GM19452 (cell line): Measurements from ENCODE around the gene CDC42EP5.

Experiments
- ATAC-seq: cut with Tn5 transposase; IDR thresholded peaks from one replicate; pipeline ENCODE4 v1.9.1; 2021; ENCODE audit not compliant: unreplicated experiment

The CDC42EP5 gene

GRCh38 chr19:54462655-54463530, 10.2 kb downstream of the CDC42EP5 start:
- peak; percentile 21 for ATAC-seq

DNA sequence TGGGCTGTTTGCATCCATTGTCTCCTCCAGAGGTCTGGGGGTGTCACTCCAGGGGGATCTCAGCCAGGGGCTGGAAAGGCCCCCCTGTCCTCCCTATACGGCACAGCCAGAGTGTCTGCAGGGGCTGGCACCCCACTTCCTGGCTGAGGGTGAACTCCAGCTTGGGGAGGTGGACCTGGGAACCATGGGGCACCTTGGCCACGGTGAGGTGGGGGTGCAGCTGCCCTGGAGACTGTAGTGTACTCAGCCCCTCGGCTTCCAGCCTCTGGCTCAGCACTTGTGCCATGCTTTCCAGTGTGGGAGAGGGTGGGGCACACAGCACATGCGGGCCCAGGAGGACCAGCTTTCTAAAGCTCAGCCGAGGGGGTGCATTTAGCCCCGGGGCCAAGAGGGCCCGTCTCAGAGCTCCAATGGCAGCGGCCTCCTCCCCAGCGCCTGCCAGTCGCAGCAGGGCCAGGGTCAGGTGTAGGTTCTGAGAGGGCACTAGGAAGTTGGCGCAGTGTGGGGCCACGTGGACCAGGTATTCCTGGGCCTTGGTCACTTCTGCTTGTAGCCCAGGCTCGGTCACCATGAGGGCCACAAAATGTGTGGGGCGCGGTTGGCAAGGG, 10.9 kb downstream of the CDC42EP5 start:
- ATAC-seq, result no peak

GRCh38 chr19:54461613-54462012, 11.5 kb downstream of the CDC42EP5 start:
- ATAC-seq, result no peak

GRCh38 chr19:54461210-54461609, 11.9 kb downstream of the CDC42EP5 start:
- no peak for ATAC-seq

GRCh38 chr19:54460230-54461005, 12.7 kb downstream of the CDC42EP5 start:
- no peak for ATAC-seq

DNA sequence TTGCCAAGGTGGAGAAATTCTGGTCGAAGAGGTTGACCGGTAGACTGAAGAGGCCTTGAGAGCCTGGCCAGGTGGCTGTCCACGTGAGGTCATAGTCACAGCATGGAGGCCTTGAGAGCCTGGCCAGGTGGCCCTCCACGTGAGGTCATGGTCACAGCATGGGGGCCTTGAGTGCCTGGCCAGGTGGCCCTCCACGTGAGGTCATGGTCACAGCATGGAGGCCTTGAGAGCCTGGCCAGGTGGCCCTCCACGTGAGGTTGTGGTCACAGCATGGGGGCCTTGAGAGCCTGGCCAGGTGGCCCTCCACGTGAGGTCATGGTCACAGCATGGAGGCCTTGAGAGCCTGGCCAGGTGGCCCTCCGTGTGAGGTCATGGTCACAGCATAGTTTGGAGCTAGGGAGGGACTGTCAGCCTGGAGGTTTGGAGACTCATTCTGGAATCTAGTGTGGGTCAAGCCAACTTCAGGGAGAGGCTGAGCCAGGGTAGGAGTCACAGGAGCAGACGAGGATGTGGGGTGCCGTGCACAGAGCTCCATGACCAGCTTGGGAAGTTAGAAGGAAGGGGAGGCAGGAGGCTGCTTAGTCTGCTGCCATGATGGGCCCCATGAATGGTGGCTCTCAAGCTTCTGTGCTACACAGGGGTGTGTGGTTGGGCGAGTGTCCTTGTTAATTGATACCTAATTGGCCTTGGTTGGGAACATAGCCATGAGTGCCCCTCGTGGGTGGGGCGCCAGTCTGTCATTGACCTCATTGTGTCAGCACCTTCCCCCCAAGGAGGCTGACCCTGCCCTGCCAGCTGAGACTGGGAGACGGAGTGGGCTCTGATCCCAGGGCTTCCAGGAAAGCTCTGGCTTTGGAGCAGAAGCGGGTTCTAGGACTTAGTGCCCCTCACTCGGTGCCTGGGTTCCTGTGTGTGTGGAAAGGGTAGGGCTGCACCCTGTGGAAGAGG, 13.5 kb downstream of the CDC42EP5 start:
- ATAC-seq, result no peak

- ATAC-seq, result no peak
Observed at GRCh38 chr19:54458648-54459281, 14.3 kb downstream of the CDC42EP5 start.

DNA sequence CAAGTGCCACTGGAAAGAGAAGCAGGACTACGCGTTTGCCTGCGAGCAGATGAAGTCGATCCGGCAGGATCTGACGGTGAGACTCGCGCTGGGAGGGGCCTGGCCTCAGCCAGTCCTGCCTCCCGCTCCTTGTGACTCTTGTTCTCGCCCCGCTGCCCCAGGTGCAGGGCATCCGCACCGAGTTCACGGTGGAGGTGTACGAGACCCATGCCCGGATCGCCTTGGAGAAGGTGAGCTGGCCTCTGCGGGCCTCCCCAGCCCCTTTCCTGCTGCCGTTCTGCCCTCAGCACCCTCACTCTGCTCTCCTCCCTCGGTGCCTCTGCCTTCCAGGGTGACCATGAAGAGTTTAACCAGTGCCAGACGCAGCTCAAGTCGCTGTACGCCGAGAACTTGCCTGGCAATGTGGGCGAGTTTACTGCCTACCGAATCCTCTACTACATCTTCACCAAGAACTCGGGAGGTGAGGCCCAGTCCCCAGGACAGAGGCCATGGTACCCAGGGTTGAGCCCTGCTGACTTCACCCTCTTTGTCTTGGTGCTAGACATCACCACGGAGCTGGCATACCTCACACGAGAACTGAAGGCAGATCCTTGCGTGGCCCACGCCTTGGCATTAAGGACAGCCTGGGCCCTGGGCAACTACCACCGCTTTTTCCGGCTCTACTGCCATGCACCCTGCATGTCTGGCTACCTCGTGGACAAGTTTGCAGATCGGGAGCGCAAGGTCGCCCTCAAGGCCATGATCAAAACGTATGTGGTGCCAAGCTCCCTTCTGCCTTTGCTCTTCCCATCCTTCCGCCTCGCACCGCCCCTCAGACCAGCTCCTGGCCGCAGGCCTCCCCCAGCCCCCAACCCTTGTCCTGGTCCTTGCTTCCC, 15.1 kb downstream of the CDC42EP5 start:
- ATAC-seq, result no peak

DNA sequence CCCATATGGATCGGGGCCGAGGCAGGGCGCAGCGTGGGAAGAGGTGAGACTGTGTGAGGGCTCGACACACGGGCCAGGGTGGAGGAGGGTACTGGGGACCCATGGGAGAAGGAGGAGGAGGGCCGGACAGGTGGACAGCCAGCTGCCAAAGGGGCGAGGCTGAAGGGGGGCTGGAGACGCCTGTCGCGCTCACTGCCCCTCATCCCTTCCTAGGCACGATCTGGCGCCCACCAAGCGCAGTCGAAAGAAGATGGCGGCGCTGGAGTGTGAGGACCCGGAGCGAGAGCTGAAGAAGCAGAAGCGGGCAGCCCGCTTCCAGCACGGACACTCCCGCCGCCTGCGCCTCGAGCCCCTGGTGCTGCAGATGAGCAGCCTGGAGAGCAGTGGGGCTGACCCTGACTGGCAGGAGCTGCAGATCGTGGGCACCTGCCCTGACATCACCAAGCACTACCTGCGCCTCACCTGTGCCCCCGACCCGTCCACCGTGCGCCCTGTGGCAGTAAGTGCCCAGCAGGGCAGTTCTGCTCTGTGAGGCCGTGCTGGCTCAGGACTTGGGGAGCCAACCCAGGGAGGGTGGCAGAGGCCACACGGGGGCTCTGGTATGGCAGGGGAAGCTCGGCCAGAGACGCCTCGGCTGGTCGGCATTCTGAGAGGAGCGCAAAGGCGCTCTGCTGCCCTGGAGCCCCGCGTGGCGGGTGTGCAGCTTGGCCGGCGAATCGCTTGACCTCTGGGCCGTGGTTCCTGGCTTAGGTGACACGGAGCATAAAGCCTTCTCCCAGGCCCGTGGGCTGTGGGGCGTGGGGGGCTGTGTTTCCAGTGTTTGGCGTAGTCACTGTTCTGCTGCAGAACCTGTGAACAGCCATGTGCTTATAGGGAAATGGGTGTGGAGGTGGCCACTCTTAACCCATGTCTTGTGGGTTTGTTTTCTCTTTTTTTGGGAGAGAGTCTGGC, 16.4 kb downstream of the CDC42EP5 start:
- ATAC-seq, result no peak

DNA sequence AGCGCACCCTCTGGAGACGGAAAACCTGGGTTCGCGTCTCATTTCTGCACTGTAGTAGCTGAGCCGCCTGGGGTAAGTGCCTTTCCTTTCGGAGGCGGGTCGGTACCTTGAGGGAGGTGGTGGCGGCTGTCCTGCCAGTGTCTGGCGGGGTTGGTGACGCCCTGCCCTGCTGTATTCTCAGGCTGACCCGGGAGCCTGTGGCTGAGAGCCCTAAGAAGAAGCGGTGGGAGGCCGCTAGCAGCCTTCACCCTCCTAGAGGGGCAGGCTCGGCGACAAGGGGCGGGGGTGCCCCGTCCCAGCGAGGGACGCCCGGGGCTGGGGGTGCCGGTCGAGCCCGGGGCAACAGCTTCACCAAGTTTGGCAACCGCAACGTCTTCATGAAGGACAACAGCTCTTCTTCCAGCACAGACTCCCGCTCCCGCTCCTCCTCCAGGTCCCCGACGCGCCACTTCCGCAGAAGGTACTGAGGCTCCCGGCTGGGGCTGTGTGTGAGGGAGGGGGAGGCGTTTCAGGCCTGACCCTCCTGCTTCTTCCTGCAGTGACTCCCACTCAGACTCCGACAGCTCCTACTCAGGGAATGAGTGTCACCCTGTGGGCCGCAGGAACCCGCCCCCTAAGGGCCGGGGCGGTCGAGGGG, 17.2 kb downstream of the CDC42EP5 start:
- ATAC-seq, result no peak

- no peak for ATAC-seq
Observed at GRCh38 chr19:54454781-54455675, 18.1 kb downstream of the CDC42EP5 start.

DNA sequence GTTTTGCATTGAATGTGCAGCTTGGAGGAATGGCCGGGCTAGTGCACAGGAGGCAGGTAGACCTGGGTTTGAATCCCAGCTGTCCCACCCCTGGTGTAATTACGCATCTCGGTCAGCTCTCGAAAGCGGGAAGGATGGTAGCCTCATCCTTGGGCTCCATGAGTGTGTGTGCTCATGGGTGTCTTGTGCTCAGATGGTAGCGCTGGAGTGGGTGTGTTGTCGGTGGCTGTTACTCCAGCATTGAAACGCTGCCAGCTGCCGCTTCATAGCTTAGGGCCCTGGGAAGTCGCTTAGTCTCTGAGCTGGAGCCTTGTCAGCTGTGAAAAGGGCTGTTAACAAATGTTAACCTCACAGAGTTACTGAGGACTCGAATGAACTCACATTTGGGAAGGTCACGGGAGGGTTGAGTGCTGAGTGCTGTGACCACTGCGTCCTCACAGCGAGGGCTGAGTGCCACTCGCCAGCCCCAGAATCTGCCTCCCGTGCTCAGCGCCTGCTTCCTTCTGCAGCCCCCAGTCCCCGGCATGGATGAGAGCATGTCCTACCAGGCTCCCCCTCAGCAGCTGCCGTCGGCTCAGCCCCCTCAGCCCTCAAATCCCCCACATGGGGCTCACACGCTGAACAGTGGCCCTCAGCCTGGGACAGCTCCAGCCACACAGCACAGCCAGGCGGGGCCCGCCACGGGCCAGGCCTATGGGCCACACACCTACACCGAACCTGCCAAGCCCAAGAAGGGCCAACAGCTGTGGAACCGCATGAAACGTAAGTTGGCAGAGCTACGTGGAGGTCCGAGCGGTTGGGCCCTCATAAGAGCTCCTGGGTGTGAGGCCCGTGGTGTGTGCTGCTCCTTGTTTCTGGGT, 18.9 kb downstream of the CDC42EP5 start:
- ATAC-seq, result no peak

DNA sequence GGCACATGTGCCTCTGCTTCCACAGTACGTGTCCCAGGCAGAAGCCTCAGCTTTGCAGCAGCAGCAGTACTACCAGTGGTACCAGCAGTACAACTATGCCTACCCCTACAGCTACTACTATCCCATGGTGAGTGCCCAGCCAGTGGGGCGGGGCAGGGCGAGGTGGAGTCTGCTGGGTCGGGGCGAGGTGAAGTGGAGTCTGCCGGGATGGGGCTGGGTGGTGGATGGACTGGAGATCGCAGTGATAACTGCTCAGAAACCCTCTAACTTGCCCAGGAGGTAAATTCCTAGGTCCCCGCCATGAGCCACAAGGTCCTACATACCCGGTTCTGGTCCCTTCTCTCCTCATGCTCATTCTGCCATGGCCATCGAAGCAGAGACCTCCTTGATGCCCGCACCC, 20.5 kb downstream of the CDC42EP5 start:
- ATAC-seq, result no peak

DNA sequence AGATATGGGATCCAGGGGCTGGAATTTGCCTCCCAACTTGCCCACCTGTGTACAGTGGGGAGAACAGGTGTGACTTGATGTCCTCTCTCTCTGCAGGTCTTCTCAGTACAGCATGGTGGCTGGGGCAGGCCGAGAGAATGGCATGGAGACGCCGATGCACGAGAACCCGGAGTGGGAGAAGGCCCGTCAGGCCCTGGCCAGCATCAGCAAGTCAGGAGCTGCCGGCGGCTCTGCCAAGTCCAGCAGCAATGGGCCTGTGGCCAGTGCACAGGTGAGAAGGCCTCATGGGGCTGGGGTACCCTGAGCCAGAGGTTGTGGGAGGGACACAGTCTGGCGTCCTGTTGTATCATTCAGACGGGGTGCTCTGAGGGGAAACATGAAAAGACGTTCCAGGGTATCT, 21.1 kb downstream of the CDC42EP5 start:
- ATAC-seq, result no peak

DNA sequence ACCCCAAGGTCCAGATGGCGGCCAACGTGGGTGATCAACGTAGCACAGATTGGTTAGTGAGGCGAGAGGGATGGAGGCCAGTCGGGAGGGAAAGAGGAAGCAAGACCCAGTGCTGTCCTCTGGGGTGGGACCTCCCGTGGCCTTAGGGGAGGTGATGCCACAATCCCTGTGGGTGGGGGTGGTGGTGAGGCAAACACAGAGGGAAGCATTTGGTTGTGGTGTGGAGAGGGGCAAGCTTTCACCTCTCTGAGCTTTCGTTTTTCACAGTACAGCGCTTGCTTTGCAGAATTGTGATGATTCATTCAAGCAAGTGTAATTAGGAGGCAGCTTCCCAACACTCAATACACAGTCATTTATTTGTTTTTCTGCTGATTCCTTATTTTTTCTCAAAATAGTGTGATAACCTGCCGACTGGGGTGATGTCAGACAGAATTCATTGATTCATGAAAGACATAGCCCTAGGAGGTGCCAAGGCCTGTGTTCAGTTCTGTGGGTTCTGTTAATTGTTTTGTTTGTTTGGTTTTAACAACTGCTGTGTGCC, 21.7 kb downstream of the CDC42EP5 start:
- no peak for ATAC-seq
